ENCODE data around the gene MRPS14.

GRCh38 chr1:175042650-175043049 lies 19.4 kb upstream of the MRPS14 start:
- TF ChIP-seq POLR2AphosphoS5 (IDR thresholded peaks at IDR 0.05; ENCODE audit: borderline replicate concordance, low read depth, low read length) (no peak), EZH2 (IDR thresholded peaks at IDR 0.05) (no peak), FOXP2 (optimal IDR thresholded peaks at IDR 0.05; ENCODE audit: control extremely low read depth, extremely low read length, insufficient read depth) (no peak)

Data from SK-N-MC (cell line).